ENCODE measurements around the gene EPHB3.
A peak's percentile ranks its signal among the peaks of the same experiment; 100 is the strongest.
"Not testable (repeated sequence)": the region's sequence is repeated elsewhere in the genome, so short reads cannot be mapped to it uniquely, and the experiment has no call there.

Gene EPHB3

DNA sequence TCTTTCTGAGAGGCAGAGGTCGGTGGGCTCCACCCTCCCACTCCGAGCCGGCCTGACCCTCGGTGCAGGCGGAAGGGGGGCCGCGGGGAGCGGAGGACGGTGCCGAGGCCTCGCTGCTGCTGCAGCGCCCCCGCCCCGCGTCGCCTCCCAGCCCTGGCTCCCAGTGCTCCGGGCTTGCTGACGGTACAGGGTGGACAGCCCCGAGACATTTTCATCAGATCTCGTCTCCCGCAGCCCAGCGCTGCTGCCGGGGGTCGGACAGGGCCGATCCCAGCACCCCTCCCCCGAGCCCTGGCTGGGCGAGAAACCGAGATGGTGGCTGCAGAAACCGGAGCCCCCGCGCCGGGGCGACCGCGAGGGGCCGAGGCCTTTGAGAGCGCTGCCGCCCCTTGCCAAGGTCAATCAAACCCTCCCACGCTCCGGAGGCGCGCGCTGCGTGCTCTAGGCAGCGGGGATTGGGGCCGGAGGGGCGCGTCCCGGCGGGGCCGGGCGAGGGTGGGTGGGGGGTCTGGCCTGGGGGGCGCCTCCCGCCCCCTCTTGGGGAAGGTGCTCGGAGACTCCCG lies 42.5 kb downstream of the EPHB3 start:
- peaks cover 21% of the 10 kb centered on the region for H3K4me1 ChIP-seq (ENCODE audit: insufficient read depth, low read length)
- H3K27me3 ChIP-seq (ENCODE audit: insufficient read depth, low read length): peaks cover 96% of the 10 kb centered on the region
- peak overlapping the region; percentile 59 for H3K4me3 ChIP-seq (ENCODE audit: low read length)
- under 1% methylated on average over 56 of the region's 56 CpGs for WGBS
- peak overlapping the region; percentile 6 for H3K9ac ChIP-seq (ENCODE audit: low read depth, low read length)
- H3K36me3 ChIP-seq (ENCODE audit: insufficient read depth, low read length): no peaks in the 10 kb centered on the region
- H3K27ac ChIP-seq (ENCODE audit: low read depth, low read length): peak overlapping the region; percentile 17; the same call in 1 of the 2 replicates
- no peaks in the 10 kb centered on the region for H3K9me3 ChIP-seq (ENCODE audit: insufficient read depth, low read depth, low read length)

DNA sequence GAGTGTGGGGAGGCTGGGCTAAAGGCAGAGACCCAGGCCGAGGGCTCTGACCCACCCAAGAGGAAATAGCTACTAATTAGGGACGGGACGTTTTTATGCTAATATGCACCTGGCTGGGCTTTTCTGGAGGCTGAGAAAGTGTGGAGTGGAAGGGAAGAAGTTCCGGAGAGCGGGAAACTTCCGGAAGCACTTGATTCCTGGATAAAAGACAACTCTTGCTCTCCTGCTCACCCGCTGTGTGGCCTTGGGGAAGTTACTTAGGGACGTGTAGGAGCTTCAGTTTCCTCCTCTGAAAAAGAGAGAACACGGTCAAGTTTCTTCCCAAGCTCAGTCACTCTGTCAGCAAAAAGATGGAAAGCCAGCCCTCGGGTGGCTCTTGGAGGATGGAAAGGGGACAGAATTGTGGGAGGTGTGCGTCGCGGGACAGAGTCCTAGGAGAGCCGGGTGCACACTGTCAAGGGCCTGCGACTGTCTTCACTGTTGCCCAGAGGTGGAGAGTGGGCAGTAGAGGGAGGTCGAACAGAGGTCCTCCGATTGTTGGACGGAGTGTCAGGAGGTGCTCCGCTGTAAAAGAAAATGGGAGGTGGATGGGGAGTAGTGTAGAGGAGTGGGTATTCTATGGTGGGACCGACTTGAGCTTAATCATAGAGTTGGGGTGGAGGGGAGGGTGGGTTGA lies 43.2 kb downstream of the EPHB3 start:
- Histone ChIP-seq H3K4me1 (ENCODE audit: insufficient read depth, low read length) (peaks cover 21% of the 10 kb centered on the region), H3K27me3 (ENCODE audit: insufficient read depth, low read length) (peaks cover 96% of the 10 kb centered on the region), H3K4me3 (ENCODE audit: low read length) (peak overlapping the region; percentile 59), H3K9me3 (ENCODE audit: insufficient read depth, low read depth, low read length) (no peaks in the 10 kb centered on the region), H3K27ac (ENCODE audit: low read depth, low read length) (no peak overlapping the region), H3K36me3 (ENCODE audit: insufficient read depth, low read length) (no peaks in the 10 kb centered on the region), H3K9ac (ENCODE audit: low read depth, low read length) (no peak overlapping the region)
- WGBS: 19% methylated on average over 20 of the region's 20 CpGs

DNA sequence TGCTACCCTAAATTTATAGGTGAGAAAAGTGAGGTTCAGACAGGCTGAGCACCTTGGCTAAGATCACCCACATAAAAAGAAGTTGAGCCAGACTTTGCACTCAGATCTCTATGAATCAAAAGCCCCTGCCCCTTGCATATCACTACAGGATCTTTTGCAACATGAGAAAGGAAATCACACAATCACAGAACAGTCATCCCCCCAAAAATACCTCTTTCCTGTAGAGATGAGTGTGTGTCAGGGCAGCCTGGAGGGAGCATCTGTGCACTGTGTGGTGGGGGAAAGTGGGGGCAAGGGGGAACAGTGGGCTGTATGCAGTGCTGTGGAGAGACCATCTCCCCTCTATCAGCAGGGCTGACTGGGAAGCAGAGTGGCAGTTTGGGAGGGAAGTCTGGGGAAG lies 46.6 kb downstream of the EPHB3 start:
- no peaks in the 10 kb centered on the region for H3K36me3 ChIP-seq (ENCODE audit: insufficient read depth, low read length)
- H3K9me3 ChIP-seq (ENCODE audit: insufficient read depth, low read depth, low read length): no peaks in the 10 kb centered on the region
- H3K27me3 ChIP-seq (ENCODE audit: insufficient read depth, low read length): peaks cover 63% of the 10 kb centered on the region
- no peak overlapping the region for H3K27ac ChIP-seq (ENCODE audit: low read depth, low read length)
- peaks cover 8% of the 10 kb centered on the region for H3K4me1 ChIP-seq (ENCODE audit: insufficient read depth, low read length)
- H3K4me3 ChIP-seq (ENCODE audit: low read length): no peak overlapping the region
- H3K9ac ChIP-seq (ENCODE audit: low read depth, low read length): no peak overlapping the region

DNA sequence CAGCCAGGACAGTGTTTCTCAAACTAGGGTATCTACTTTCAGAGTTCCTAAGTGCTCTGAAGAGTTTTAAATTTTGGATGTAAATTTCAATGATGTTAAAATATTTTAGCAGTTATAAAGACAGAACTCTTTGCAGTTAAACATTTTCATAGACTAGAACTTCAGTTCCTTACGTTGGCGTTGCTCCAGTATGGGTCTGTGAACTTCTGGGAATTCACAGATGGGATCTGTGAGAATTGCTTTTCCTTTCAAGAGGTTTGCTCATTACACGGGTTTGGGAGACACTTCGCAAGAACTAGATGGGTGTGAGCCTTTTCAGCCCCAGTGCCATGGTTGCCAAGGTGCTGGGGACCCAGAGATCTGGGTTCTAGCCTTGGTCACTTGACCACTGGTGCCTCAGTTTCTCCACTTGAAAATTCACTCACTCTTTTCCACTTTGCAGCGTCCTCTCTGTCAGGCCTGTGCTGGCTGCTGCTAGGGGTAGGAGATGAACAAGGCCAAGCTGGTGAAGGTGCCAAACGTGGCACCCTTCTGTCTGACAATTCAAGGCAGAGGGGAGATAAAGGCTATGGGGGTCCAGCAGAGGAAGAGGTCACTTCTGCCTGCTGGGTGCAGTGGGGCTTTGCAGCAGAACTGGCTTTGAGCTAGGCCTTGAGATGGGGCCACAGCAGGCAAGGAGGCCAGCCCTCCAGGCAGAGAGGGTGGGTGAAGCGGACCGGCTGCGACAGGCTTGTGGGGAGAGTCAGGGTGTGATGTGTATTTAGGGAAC lies 48.1 kb downstream of the EPHB3 start:
- Histone ChIP-seq H3K36me3 (ENCODE audit: insufficient read depth, low read length) (no peaks in the 10 kb centered on the region), H3K9me3 (ENCODE audit: insufficient read depth, low read depth, low read length) (no peaks in the 10 kb centered on the region), H3K4me3 (ENCODE audit: low read length) (no peak overlapping the region), H3K4me1 (ENCODE audit: insufficient read depth, low read length) (peaks cover 4% of the 10 kb centered on the region; the same call in 1 of the 2 replicates), H3K27me3 (ENCODE audit: insufficient read depth, low read length) (peaks cover 48% of the 10 kb centered on the region), H3K27ac (ENCODE audit: low read depth, low read length) (no peak overlapping the region), H3K9ac (ENCODE audit: low read depth, low read length) (no peak overlapping the region)
- 84% methylated on average over 9 of the region's 9 CpGs for WGBS

DNA sequence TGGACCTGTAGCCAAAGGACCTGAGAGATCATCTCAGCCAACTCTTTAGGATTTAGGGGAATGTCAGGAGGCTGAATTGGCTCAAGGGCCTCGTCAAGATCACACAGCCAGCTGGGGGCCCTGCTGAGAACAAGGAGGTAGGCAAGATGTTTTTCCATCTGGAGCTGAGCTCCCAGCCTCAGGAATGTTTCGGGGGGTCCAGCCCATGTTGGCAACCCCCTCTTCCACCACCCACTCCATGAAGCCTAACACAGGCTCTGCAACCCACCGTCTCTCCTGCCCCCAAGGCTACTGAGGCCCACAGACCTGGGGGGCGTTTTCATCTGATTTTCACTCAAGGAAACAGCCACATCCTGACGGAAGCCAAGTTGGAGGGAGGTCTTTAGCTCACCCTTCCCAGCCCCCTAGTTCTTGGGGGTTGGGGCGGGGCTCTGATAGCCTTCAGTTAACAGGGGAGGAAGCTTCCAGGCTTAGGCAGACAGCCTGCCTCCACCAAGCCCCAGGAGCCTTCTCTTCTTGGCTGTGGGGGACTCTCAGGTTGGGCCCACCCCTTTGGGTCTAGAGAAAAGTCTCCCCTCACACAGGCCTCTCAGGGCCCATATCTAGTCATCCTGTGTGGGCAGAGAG lies 48.8 kb downstream of the EPHB3 start:
- H3K27me3 ChIP-seq (ENCODE audit: insufficient read depth, low read length): peaks cover 41% of the 10 kb centered on the region

DNA sequence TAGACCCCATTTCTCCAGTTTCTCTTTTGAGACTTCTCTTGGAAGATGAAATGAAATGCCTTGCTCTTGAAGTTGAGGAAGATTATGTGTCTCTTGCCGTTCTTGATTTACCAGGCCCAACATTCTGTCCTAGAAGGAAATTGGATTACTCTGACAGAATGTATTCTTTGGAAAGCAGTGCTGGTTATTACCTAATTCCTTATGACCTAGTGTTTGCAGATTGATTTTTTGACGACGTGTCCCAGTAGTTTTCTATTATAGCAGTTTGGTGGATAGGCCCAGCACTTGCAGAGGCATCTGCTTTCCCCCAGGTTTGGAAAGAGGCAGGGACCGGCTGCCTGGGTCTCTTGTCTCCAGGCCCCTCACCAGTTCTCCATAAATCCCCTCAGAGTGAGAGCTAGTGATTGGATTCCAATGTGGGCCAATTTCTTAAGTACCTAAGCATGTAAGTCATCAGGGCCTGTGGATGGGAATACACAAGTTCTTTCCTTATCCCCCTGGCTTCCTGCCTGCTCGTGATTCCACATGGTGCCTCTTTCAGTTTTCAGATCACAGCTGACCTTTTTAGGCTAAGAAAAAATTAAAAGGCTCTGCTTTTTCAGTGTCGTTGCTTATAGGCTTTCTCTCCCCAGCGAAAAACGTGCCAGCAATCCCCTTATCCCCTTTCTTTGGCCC lies 50.2 kb downstream of the EPHB3 start:
- no peaks in the 10 kb centered on the region for H3K36me3 ChIP-seq (ENCODE audit: insufficient read depth, low read length)
- no peak overlapping the region for H3K4me3 ChIP-seq (ENCODE audit: low read length)
- WGBS: 91% methylated on average over 8 of the region's 8 CpGs
- H3K27me3 ChIP-seq (ENCODE audit: insufficient read depth, low read length): peaks cover 28% of the 10 kb centered on the region
- H3K9me3 ChIP-seq (ENCODE audit: insufficient read depth, low read depth, low read length): no peaks in the 10 kb centered on the region
- H3K4me1 ChIP-seq (ENCODE audit: insufficient read depth, low read length): peaks cover 4% of the 10 kb centered on the region; the same call in 1 of the 2 replicates
- no peak overlapping the region for H3K9ac ChIP-seq (ENCODE audit: low read depth, low read length)
- no peak overlapping the region for H3K27ac ChIP-seq (ENCODE audit: low read depth, low read length)

More for the DNA sequence above, 48.8 kb downstream of the EPHB3 start:
- Histone ChIP-seq H3K4me3 (ENCODE audit: low read length) (no peak overlapping the region), H3K9ac (ENCODE audit: low read depth, low read length) (no peak overlapping the region), H3K9me3 (ENCODE audit: insufficient read depth, low read depth, low read length) (no peaks in the 10 kb centered on the region), H3K36me3 (ENCODE audit: insufficient read depth, low read length) (no peaks in the 10 kb centered on the region), H3K4me1 (ENCODE audit: insufficient read depth, low read length) (peaks cover 4% of the 10 kb centered on the region; the same call in 1 of the 2 replicates), H3K27ac (ENCODE audit: low read depth, low read length) (no peak overlapping the region)
- WGBS: 66% methylated on average over 5 of the region's 6 CpGs

DNA sequence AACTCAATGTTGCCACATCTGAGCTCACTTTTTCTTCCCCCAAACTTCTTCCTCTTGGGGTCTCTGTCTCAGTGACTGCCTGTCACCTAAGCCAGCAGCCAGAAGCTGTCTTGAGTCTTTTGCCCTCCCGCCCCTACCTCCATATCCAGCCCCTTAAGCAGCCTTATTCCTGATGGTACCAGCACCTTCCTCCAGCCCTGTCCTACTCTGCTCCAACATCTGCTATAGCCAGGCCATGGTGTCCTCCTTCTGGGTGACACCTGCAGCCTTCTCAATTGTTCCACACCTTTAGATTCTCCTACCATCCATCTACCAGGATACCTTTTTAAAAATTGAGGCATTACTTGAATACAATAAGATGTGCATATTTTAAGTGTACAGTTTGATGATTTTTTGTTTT lies 53.8 kb downstream of the EPHB3 start:
- H3K4me1 ChIP-seq (ENCODE audit: insufficient read depth, low read length): peaks cover 4% of the 10 kb centered on the region; the same call in 1 of the 2 replicates
- no peaks in the 10 kb centered on the region for H3K9me3 ChIP-seq (ENCODE audit: insufficient read depth, low read depth, low read length)
- WGBS: 91% methylated on average over 1 of the region's 1 CpG
- no peak overlapping the region for H3K27ac ChIP-seq (ENCODE audit: low read depth, low read length)
- H3K36me3 ChIP-seq (ENCODE audit: insufficient read depth, low read length): no peaks in the 10 kb centered on the region
- no peak overlapping the region for H3K4me3 ChIP-seq (ENCODE audit: low read length)
- H3K27me3 ChIP-seq (ENCODE audit: insufficient read depth, low read length): peaks cover 7% of the 10 kb centered on the region; the same call in 1 of the 2 replicates
- H3K9ac ChIP-seq (ENCODE audit: low read depth, low read length): no peak overlapping the region

DNA sequence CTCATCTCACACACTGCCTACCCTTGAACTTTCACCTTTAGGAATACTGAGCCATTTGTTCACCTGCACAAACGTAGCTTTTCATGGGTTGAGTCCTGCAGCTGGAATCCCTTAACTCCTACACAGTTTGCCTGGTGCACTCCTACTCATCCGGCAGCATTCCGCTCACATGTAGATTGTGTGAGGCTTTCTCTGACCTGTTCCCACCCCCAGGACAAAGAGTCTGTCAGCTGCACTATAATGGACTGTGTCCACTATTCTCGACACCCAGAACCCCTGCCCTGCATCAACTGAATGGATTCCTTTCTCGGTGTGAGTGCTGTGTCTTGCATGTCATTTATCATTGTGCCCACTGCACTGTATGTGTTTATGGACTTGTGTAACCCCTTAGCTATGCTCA lies 54.9 kb downstream of the EPHB3 start:
- Histone ChIP-seq H3K27me3 (ENCODE audit: insufficient read depth, low read length) (peaks cover 7% of the 10 kb centered on the region; the same call in 1 of the 2 replicates), H3K27ac (ENCODE audit: low read depth, low read length) (no peak overlapping the region), H3K4me3 (ENCODE audit: low read length) (no peak overlapping the region), H3K36me3 (ENCODE audit: insufficient read depth, low read length) (no peaks in the 10 kb centered on the region), H3K9ac (ENCODE audit: low read depth, low read length) (no peak overlapping the region), H3K9me3 (ENCODE audit: insufficient read depth, low read depth, low read length) (no peaks in the 10 kb centered on the region), H3K4me1 (ENCODE audit: insufficient read depth, low read length) (peaks cover 4% of the 10 kb centered on the region; the same call in 1 of the 2 replicates)
- WGBS: 88% methylated on average over 5 of the region's 5 CpGs

DNA sequence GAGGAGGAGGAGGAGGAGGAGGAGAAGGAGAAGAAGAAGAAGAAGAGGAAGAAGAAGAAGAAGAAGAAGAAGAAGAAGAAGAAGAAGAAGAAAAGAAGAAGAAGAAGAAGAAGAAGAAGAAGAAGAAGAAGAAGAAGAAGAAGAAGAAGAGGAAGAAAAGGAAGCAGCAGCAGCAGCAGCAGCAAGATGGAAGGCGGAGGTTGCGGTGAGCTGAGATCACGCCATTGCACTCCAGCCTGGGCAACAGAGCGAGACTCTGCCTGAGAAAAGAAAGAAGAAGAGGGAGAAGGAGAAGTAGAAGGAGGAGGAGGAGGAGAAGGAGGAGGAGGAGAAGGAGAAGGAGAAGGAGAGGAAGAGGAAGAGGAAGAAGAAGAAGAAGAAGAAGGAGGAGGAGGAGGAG lies 55.7 kb downstream of the EPHB3 start:
- not testable (repeated sequence) for H3K27me3 ChIP-seq (ENCODE audit: insufficient read depth, low read length); H3K9ac ChIP-seq (ENCODE audit: low read depth, low read length); H3K36me3 ChIP-seq (ENCODE audit: insufficient read depth, low read length); H3K9me3 ChIP-seq (ENCODE audit: insufficient read depth, low read depth, low read length); H3K27ac ChIP-seq (ENCODE audit: low read depth, low read length); H3K4me3 ChIP-seq (ENCODE audit: low read length); H3K4me1 ChIP-seq (ENCODE audit: insufficient read depth, low read length)
- WGBS: 94% methylated on average over 4 of the region's 4 CpGs

DNA sequence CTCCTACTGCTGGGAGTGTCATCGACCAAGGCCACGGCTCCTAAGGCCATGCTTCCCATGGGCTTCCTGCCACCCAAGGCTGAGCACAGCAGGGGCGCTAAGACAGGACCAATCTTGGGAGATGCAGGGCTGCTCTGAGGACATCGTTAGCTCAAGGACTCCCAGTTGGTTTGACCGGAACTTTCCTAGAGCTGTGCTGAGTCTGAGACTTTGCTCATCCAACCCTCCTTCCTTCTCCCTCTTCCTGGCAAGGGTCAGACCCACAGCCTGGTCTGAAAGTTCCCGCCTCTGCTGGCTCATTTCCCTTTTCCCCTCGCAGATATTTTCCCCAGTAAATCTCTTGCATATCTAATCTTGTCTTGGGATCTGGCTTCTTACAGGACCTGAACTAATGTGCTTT lies 57.2 kb downstream of the EPHB3 start:
- Histone ChIP-seq H3K9me3 (ENCODE audit: insufficient read depth, low read depth, low read length) (no peaks in the 10 kb centered on the region), H3K4me1 (ENCODE audit: insufficient read depth, low read length) (no peaks in the 10 kb centered on the region), H3K36me3 (ENCODE audit: insufficient read depth, low read length) (no peaks in the 10 kb centered on the region), H3K4me3 (ENCODE audit: low read length) (no peak overlapping the region), H3K27me3 (ENCODE audit: insufficient read depth, low read length) (peaks cover 7% of the 10 kb centered on the region; the same call in 1 of the 2 replicates), H3K9ac (ENCODE audit: low read depth, low read length) (no peak overlapping the region), H3K27ac (ENCODE audit: low read depth, low read length) (no peak overlapping the region)
- WGBS: 84% methylated on average over 7 of the region's 7 CpGs

Data from HUES64 (cell line).